Central memory CD8-positive, alpha-beta T cell (primary cell): ENCODE data around the gene INPP5D.

Experiments used
- ATAC-seq: fragments of 150-1000 bp; cut with Tn5 transposase; replicated peaks from 2 replicates; pipeline ENCODE4 v1.10.0; 2022; ENCODE audit warnings: mild to moderate bottlenecking, moderate FRiP score, moderate number of reproducible peaks; ENCODE audit not compliant: poor library complexity, severe bottlenecking; ENCODE audit errors: extremely low read depth
- DNase-seq, 2 donors: peaks; one replicate each; pipeline ENCODE4 v3.0.0; 2021; ENCODE audit warnings: low spot score in 2 of 2
- H3K27ac Mint-ChIP-seq: one replicate; pipeline ENCODE4 v1.8.0; 2022; ENCODE audit warnings: low read depth, mild to moderate bottlenecking, moderate library complexity, mixed read lengths
- H3K27me3 Mint-ChIP-seq: one replicate; pipeline ENCODE4 v1.8.0; 2022; ENCODE audit warnings: mixed read lengths
- H3K36me3 Mint-ChIP-seq: one replicate; pipeline ENCODE4 v1.8.0; 2022; ENCODE audit warnings: mild to moderate bottlenecking, moderate library complexity, mixed read lengths; ENCODE audit not compliant: insufficient read depth
- H3K4me1 Mint-ChIP-seq: one replicate; pipeline ENCODE4 v1.8.0; 2022; ENCODE audit warnings: mixed read lengths
- H3K4me3 Mint-ChIP-seq: one replicate; pipeline ENCODE4 v1.8.0; 2022; ENCODE audit warnings: mild to moderate bottlenecking, moderate library complexity, mixed read lengths
- H3K9me3 Mint-ChIP-seq: one replicate; pipeline ENCODE4 v1.8.0; 2022; ENCODE audit warnings: mixed read lengths

The INPP5D gene

GRCh38 chr2:233079473-233079877 lies 19.3 kb downstream of the INPP5D start:
- DNase-seq: no peak
- Mint-ChIP-seq H3K9me3 (no peaks in the 10 kb centered on the region), H3K4me1 (peaks cover 63% of the 10 kb centered on the region), H3K36me3 (peaks cover 39% of the 10 kb centered on the region), H3K27ac (peak overlapping the region; percentile 93), H3K4me3 (peak overlapping the region; percentile 67), H3K27me3 (no peaks in the 10 kb centered on the region)
- ATAC-seq: no peak

GRCh38 chr2:233079953-233080835 lies 20.1 kb downstream of the INPP5D start:
- Mint-ChIP-seq H3K4me1 (peaks cover 71% of the 10 kb centered on the region), H3K9me3 (no peaks in the 10 kb centered on the region), H3K27ac (peak overlapping the region; percentile 93), H3K4me3 (peak overlapping the region; percentile 67), H3K36me3 (peaks cover 40% of the 10 kb centered on the region), H3K27me3 (no peaks in the 10 kb centered on the region)
- ATAC-seq (no peak), DNase-seq (no peak)

GRCh38 chr2:233080836-233081229 lies 20.7 kb downstream of the INPP5D start:
- ATAC-seq (no peak), DNase-seq (no peak)
- no peaks in the 10 kb centered on the region for H3K9me3 Mint-ChIP-seq
- H3K27me3 Mint-ChIP-seq: no peaks in the 10 kb centered on the region
- peaks cover 40% of the 10 kb centered on the region for H3K36me3 Mint-ChIP-seq
- peak overlapping the region; percentile 93 for H3K27ac Mint-ChIP-seq
- peak overlapping the region; percentile 67 for H3K4me3 Mint-ChIP-seq
- H3K4me1 Mint-ChIP-seq: peaks cover 77% of the 10 kb centered on the region

GRCh38 chr2:233081232-233081730 lies 21.1 kb downstream of the INPP5D start:
- H3K27ac Mint-ChIP-seq: peak overlapping the region; percentile 93
- no peaks in the 10 kb centered on the region for H3K9me3 Mint-ChIP-seq
- H3K4me3 Mint-ChIP-seq: peak overlapping the region; percentile 67
- peaks cover 81% of the 10 kb centered on the region for H3K4me1 Mint-ChIP-seq
- DNase-seq: no peak
- H3K36me3 Mint-ChIP-seq: peaks cover 40% of the 10 kb centered on the region
- no peaks in the 10 kb centered on the region for H3K27me3 Mint-ChIP-seq
- ATAC-seq: peak; percentile 12

- DNase-seq (no peak), ATAC-seq (no peak)
- Mint-ChIP-seq H3K27me3 (no peaks in the 10 kb centered on the region), H3K27ac (peak overlapping the region; percentile 93), H3K9me3 (no peaks in the 10 kb centered on the region), H3K4me3 (peak overlapping the region; percentile 81), H3K36me3 (peaks cover 37% of the 10 kb centered on the region), H3K4me1 (peaks cover 86% of the 10 kb centered on the region)
These were observed 21.6 kb downstream of the INPP5D start for GRCh38 chr2:233081731-233082221.

- H3K27me3 Mint-ChIP-seq: no peaks in the 10 kb centered on the region
- DNase-seq: no peak
- peaks cover 91% of the 10 kb centered on the region for H3K4me1 Mint-ChIP-seq
- ATAC-seq: no peak
- H3K9me3 Mint-ChIP-seq: no peaks in the 10 kb centered on the region
- H3K36me3 Mint-ChIP-seq: peaks cover 34% of the 10 kb centered on the region
- H3K4me3 Mint-ChIP-seq: peak overlapping the region; percentile 81
- H3K27ac Mint-ChIP-seq: peak overlapping the region; percentile 93
These were observed 22.2 kb downstream of the INPP5D start for GRCh38 chr2:233082222-233082930.

- no peak for ATAC-seq
- H3K4me1 Mint-ChIP-seq: peaks cover 92% of the 10 kb centered on the region
- peak overlapping the region; percentile 81 for H3K4me3 Mint-ChIP-seq
- H3K27ac Mint-ChIP-seq: peak overlapping the region; percentile 93
- no peak for DNase-seq
- peaks cover 41% of the 10 kb centered on the region for H3K36me3 Mint-ChIP-seq
- H3K27me3 Mint-ChIP-seq: no peaks in the 10 kb centered on the region
- H3K9me3 Mint-ChIP-seq: no peaks in the 10 kb centered on the region
These were observed 23.0 kb downstream of the INPP5D start for GRCh38 chr2:233082931-233083755.

- no peaks in the 10 kb centered on the region for H3K9me3 Mint-ChIP-seq
- no peak for DNase-seq
- H3K4me3 Mint-ChIP-seq: peak overlapping the region; percentile 81
- no peaks in the 10 kb centered on the region for H3K27me3 Mint-ChIP-seq
- H3K4me1 Mint-ChIP-seq: peaks cover 97% of the 10 kb centered on the region
- H3K27ac Mint-ChIP-seq: peak overlapping the region; percentile 93
- no peak for ATAC-seq
- peaks cover 45% of the 10 kb centered on the region for H3K36me3 Mint-ChIP-seq
These were observed 23.6 kb downstream of the INPP5D start for GRCh38 chr2:233083782-233084181.

- DNase-seq: peak in 1 of 2 donors; percentile 50
- H3K27ac Mint-ChIP-seq: peak overlapping the region; percentile 93
- peaks cover 47% of the 10 kb centered on the region for H3K36me3 Mint-ChIP-seq
- H3K9me3 Mint-ChIP-seq: no peaks in the 10 kb centered on the region
- peaks cover 91% of the 10 kb centered on the region for H3K4me1 Mint-ChIP-seq
- H3K27me3 Mint-ChIP-seq: no peaks in the 10 kb centered on the region
- peak; percentile 52 for ATAC-seq
- H3K4me3 Mint-ChIP-seq: peak overlapping the region; percentile 81
These were observed 24.3 kb downstream of the INPP5D start for GRCh38 chr2:233084488-233084887.

- no peak for ATAC-seq
- no peaks in the 10 kb centered on the region for H3K27me3 Mint-ChIP-seq
- peak overlapping the region; percentile 93 for H3K27ac Mint-ChIP-seq
- peaks cover 45% of the 10 kb centered on the region for H3K36me3 Mint-ChIP-seq
- peaks cover 86% of the 10 kb centered on the region for H3K4me1 Mint-ChIP-seq
- no peak for DNase-seq
- no peaks in the 10 kb centered on the region for H3K9me3 Mint-ChIP-seq
- H3K4me3 Mint-ChIP-seq: peak overlapping the region; percentile 81
These were observed 25.1 kb downstream of the INPP5D start for GRCh38 chr2:233085037-233085838.

GRCh38 chr2:233085839-233086150 lies 25.7 kb downstream of the INPP5D start:
- Mint-ChIP-seq H3K9me3 (no peaks in the 10 kb centered on the region), H3K4me1 (peaks cover 85% of the 10 kb centered on the region), H3K36me3 (peaks cover 44% of the 10 kb centered on the region), H3K4me3 (peak overlapping the region; percentile 81), H3K27ac (peak overlapping the region; percentile 93), H3K27me3 (no peaks in the 10 kb centered on the region)
- ATAC-seq (no peak), DNase-seq (no peak)
